GM18873 (cell line): ENCODE measurements around the gene FRMD8.
A peak's percentile ranks its signal among the peaks of the same experiment; 100 is the strongest.

ENCODE experiments used
- ATAC-seq: cut with Tn5 transposase; IDR thresholded peaks from one replicate; pipeline ENCODE4 v1.9.1; 2021; ENCODE audit warnings: mild to moderate bottlenecking, moderate library complexity, moderate number of reproducible peaks; ENCODE audit not compliant: unreplicated experiment, low FRiP score

FRMD8 gene

GRCh38 chr11:65386307-65387140 is at the start of gene FRMD8:
FRMD8 (plus strand) TSS chr11:65386637; CDS start chr11:65387037, 400 bp downstream.
- no peak for ATAC-seq

GRCh38 chr11:65338676-65339075 is 47.8 kb upstream of the FRMD8 start:
- ATAC-seq, result no peak

GRCh38 chr11:65340226-65340625 is 46.2 kb upstream of the FRMD8 start:
- ATAC-seq, result no peak

GRCh38 chr11:65341856-65342255 is 44.6 kb upstream of the FRMD8 start:
- no peak for ATAC-seq

GRCh38 chr11:65351511-65351910 is 34.9 kb upstream of the FRMD8 start:
- ATAC-seq, result no peak

- ATAC-seq, result no peak
These were observed 33.7 kb upstream of the FRMD8 start for GRCh38 chr11:65352783-65353182.

GRCh38 chr11:65353376-65353775 is 33.1 kb upstream of the FRMD8 start:
- no peak for ATAC-seq

- ATAC-seq, result no peak
These were observed 32.6 kb upstream of the FRMD8 start for GRCh38 chr11:65353900-65354264.

- ATAC-seq, result peak; percentile 62
These were observed 32.0 kb upstream of the FRMD8 start, which contains the start of gene TIGD3 for GRCh38 chr11:65354265-65355012. TIGD3 (plus strand) TSS chr11:65354751; CDS start chr11:65355809, 1,058 bp downstream.

GRCh38 chr11:65355013-65355775 is 31.2 kb upstream of the FRMD8 start:
- ATAC-seq, result peak; percentile 19

GRCh38 chr11:65355776-65356393 is 30.6 kb upstream of the FRMD8 start:
- no peak for ATAC-seq

- ATAC-seq, result no peak
These were observed 30.0 kb upstream of the FRMD8 start for GRCh38 chr11:65356394-65356972.

GRCh38 chr11:65357856-65358356 is 28.5 kb upstream of the FRMD8 start:
- ATAC-seq, result no peak

GRCh38 chr11:65362320-65362931 is 24.0 kb upstream of the FRMD8 start:
- ATAC-seq, result no peak

- no peak for ATAC-seq
These were observed 23.5 kb upstream of the FRMD8 start for GRCh38 chr11:65362966-65363365.

GRCh38 chr11:65363770-65364169 is 22.7 kb upstream of the FRMD8 start:
- no peak for ATAC-seq

GRCh38 chr11:65366340-65366773 is 20.1 kb upstream of the FRMD8 start:
- ATAC-seq, result no peak

- ATAC-seq, result no peak
These were observed 15.8 kb upstream of the FRMD8 start for GRCh38 chr11:65370659-65371049.

- ATAC-seq, result no peak
These were observed 12.4 kb upstream of the FRMD8 start for GRCh38 chr11:65373839-65374580.
